Activated CD4-positive, alpha-beta T cell treated with anti-CD3 and anti-CD28 coated beads, Interleukin-2, Interleukin-4, amounts not matched to agents 100 ng/mL and 50 ng/mL, durations not matched to agents 16 hours and 8 hours (primary cell): ENCODE measurements around the gene ZFYVE27.

Source experiments
- DNase-seq: peaks from one replicate; pipeline ENCODE4 v3.0.0-alpha.2; 2020; ENCODE audit warnings: low spot score

Gene ZFYVE27

DNA sequence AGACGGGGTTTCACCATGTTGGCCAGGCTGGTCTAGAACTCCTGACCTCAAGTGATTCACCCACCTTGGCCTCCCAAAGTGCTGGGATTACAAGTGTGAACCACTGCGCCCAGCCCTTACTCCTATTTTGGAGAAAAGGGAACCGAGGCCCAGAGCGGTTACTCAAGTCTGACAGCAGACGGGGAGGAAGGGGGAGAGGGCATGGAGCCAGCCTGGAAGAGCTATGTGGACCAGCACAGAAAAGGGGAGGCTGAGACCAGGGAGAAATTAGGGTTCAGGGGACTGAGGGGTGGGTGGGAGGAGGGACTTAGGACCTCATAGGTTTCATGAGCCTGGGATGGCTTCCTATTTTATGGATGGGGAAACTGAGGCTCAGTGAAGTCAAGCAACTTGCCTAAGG, 33.3 kb downstream of the ZFYVE27 start:
- no peak for DNase-seq

DNA sequence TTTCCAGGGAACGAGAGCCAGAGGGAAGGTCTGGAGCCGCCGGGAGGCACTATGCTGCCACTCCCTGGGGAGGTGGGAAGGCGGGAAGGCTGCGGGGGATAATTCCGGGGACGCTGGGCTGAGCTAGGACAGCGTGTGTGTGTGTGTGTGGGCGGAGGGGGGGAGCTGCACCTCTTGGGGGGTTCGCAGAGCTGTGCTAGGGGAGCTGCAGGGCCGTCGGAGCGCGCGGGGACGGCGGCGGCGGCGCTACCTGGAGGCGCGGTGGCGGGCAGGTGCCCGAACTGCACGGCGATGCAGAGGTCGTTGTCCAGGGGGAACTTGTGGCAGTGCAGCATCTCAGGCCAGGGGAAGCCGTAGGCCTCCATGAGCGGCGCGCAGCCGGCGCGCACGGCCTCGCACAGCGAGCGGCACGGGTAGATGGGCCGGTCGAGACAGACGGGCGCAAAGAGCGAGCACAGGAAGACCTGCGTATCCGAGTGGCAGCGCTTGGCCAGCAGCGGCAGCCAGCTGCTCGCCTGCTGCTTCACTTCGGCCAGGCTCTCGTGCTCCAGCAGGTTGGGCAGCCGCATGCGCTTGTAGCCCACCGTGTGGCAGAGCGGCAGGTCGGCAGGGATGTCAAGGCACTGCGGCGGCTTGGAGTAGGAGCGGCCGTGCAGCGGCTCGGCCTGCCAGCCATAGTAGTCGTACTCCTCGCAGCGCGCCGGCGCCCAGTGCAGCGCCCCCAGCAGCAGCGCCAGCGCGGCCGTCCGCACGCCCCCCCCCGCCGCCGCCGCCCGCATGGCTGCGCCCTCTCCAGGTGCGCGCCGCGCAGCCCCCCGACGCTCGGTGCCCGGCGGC, 34.3 kb downstream of the ZFYVE27 start:
- DNase-seq, result peak; percentile 5

DNA sequence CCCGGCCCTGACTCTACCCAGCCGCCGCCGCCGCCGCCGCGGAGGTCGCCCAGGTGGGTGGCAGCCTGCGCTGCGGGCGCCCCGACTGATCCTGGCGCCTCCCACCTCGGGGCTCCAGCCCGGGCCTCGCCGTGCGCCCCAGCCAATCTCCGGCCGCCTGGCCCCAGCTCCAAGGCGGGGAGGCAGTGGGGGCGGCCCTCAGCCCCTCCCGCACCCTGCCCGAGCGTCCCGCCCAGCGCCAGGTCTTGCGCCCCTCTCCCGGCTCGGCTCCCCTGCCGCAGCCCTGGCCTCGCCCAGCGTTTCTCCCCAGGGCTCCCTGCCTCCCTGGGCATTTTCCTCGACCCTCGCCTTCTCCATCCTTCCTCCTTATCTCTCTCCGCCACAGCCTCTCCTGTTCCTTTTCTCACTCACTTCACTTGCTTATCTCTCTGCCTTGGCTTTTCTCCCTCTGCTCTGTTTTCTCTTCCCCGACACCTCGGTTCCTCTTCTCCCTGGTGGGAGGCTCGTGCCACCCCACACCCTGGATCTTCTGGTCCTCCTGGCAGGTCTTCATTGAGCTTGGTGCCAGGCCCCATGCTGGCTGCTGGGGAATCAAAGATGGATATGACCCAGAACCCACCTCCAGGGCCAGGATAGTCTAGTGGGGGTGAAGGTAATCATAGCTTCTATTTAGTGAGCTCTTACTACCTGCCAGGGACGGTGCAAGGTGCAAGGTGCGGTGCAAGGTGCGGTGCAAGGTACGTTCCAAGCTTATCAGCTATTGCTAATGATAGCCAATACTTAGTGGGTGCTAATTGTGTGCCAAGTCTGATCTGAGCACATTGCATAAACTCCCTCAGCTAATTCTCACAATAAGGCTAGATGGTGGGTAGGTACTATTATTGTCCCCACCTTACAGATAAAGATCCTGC, 35.2 kb downstream of the ZFYVE27 start, which contains the start of gene SFRP5:
TSS of gene SFRP5 (minus strand) at position 87 of the 911 bp plus-strand sequence. CDS start 166 bp downstream, outside the sequence.
- DNase-seq, result no peak

DNA sequence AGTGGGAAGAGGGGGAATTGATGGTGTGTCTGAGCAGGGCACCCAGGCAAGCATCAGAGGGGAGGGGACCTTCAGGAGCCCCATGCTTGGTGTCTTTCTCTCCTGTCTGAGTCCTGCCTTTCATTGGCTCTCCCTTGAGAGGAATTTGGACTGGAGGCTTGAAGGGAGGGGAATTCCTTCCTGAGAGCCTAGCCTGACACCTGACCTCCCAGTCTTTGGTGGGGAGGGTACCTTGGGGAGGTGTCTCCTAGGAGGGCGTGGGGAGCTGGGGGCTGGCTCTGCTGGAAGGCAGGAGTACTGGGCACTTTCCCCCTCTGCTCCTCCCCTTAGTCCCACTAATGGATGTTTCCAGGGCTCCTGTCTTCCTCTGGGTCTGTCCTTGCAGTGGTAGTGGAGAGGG, 36.2 kb downstream of the ZFYVE27 start:
- DNase-seq, result no peak

DNA sequence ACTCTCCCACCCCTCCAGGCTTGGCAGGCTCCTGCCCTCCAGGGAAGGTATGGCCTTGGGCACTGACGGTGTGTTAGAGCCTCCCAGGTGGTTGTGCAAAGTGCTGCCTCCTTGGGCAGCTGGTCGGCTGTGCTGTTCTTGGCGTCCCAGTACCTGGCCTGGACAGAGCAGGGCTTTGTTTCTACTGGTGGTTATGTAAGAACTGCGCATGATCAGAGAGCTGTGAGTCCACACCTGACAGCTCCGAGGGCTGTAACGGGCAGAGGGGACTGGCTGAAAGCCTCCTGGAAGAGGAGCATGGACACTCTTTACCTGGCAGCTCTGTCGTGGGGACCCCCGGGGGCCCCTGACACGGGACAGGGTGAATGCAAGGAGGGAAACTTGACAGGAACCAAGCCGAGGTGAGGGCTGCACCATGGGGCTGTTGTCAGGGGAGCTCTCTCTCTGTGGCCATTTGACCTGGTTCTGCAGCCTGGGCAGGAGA, 37.9 kb downstream of the ZFYVE27 start:
- no peak for DNase-seq

DNA sequence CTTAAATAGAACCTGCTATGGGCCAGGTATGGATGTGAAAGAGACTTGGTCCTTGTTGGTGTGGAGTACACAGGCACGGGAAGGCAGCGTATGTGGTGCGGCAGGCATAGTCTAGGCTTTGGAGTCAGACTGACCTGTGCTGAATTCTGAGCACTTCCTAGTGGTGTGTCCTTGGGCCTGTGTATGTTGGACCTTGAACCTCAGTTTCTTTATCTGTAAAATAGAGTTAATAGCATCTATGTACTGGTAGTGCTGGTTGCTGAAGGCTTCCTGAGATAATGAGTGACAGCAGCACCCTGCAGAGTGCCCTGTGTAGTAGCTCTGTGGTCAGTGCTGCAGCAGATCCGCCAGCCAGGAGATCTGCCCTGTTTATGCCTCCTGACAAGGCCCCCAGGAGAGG, 40.2 kb downstream of the ZFYVE27 start:
- no peak for DNase-seq

DNA sequence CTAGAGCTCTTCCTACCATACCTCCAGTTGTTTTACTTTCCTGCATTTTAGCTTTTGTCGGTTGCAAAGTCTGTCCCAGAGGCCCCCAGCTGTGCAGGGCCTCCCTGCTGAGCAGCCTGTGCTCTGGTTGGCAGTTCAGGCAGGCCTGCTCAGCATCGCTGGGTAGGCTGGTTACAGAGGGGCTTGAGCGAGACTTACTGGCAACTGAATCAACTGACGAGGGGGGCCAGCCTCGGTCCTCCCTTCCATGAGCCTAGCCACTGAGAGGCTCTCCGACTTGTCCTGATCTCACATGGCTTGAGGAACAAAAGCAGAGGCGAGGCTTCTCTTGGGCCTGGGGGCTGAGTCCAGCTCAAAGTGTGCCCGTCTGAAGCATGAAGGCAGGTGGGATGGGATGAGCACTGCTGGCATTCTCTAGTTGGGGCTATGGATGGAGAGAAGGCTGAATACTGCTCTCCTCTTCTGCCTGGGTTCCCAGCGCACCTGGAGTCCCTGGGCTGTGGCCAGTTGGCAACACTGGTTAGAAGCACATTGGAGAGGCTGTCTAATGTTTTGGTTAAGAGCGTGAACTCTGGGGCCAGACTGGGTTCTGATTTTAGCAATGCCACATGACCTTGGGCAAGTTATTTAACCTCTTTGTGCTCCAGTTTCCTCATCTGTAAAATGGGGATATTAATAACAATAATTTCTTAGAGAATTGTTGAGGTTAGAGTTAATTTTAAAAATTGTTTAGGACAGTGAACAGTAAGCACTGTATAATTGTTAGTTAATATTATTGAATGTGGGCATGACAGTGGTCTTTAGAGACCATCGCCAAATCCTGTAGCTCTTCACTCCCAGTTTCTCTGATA, 41.7 kb downstream of the ZFYVE27 start:
- no peak for DNase-seq

DNA sequence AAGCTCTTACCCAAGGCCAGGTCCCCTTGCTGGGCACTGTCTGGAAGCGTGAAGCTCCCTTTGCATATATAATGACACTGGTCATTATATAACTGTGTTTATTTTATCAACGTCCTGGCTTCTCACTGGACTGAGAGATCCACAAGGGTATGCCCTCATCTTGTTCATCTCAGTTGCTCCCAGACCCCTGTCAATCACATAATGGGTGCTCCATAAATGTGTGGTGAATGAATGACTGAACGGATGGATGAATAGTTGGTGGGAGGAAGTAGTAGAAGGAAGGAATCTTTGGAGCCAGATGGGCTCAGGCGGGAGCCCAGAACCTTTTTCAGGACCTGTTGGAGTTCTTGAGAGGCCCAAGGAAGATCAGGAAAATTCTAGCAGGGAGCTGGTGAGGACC, 42.6 kb downstream of the ZFYVE27 start:
- DNase-seq, result no peak

DNA sequence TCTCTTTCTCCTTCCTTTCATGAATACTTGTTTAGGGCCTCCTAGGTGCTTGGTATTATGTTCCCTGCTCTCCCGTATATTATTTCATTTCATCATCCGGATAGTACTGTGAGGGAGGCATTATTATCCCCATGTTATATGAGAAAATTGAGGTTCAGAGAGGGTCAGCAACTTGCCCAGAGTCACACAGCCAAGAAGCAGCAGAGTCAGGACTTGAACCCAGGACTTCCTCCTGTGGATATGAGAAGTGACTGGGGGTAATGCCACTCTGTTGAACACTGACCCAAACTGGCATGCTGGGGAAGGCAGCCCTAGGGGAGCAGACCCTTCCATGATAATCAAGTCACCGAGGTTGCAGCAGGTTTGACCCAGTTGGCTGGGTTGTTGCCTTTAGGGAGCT, 43.0 kb downstream of the ZFYVE27 start:
- no peak for DNase-seq

DNA sequence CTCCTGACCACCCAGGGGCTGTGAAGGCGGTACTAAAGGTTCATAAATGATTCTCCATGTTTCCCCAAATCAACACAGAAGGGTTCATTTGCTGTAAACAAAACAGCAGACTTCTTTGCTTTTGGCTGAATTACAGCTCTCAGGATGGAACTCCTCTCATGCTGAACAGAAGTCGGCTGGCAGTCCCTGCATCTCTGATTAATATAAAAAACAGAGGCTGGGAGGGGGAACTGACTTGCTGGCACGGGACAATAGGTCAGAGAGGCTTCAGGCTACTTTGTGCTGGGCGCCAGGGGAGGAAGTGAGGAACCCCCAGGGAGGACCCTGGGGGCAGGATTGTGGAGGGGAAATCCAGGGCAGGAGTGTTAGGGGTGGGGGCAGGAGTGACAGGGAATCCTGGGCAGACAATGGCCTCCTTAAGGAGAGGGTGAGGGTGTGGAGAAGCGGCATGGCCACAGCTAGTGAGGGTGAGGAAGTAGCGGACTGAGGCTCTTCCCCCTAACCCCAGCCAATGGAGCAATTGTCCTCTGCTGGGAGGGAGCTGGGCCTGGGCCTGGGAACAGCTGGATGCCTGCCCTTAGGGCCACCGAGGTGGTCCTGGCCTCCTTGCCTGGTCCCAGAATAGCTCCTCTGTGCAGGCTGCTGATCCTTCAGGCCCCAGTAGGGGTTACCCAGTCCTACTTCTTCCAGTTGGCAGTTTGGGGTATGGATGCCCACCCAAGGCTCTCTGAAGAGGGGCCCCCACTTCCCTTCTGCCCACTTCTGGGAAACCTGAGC, 44.1 kb downstream of the ZFYVE27 start:
- no peak for DNase-seq

DNA sequence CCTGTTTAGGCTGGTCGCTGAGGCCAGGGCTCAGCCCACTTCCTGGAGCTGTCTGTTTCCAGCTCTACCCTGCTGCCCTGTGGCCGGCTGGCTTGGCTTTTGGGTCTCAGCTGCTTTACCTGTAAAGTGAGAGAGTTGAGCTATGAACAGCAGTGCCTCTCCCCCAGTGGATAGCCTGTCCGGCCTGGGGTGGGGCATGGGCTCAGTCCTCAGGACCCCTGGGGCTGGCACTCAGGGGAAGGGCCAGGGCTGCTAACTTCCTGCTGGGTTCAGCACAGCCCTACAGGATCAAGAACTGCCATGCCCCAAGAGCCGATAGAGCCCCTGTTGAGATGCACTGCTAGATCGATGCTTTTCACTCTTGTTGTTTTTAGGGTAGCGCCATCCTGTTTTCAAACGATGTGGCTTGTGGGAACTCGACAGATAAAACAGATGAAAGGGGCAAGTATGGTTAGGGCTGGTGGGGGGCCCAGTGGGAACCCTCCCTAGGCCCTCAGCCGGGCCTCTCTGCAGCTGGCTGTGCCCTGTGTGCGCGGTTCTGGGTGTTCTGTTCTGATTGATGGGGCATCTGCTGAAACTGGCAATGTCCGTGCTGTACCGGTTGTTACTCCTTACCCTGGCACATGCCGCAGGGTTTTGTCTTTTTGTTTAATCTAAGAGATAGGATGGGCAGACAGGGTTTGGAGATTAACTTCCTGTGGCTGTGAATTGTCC, 44.8 kb downstream of the ZFYVE27 start:
- no peak for DNase-seq

DNA sequence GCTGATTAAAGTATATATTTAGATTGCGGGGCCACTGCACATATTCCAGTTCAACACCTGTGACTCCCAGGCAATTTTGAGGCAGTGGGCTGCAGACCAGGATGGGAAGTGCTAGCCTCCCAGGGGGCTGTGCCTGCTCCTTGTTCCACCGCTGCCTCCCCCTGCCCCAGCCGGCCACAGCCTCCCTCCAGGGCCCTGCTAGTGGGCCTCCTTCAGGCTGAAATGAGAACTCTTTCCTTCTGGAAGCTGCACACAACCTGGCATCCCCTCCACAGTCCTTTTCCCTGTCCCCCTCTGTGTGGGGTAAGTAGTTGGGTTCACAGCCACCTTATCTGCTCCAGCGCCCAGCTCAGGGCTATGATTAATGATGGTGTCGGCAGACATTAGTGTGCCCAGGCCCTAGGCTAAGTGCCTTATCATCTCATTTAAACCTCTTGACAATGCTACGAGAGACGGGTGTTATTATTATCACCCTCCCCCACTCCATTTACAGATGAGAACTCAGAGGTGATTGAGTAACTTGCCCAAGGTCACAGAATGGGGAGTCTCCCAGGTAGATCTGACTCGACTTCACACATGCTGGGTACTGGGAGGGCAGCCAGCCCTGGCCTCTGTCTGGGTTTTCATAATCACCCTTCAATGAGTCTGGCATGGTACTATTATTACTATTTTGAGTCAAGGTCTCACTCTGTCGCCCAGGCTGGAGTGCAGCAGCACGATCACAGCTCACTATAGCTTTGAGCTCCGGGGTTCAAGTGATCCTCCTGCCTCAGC, 45.7 kb downstream of the ZFYVE27 start:
- no peak for DNase-seq

DNA sequence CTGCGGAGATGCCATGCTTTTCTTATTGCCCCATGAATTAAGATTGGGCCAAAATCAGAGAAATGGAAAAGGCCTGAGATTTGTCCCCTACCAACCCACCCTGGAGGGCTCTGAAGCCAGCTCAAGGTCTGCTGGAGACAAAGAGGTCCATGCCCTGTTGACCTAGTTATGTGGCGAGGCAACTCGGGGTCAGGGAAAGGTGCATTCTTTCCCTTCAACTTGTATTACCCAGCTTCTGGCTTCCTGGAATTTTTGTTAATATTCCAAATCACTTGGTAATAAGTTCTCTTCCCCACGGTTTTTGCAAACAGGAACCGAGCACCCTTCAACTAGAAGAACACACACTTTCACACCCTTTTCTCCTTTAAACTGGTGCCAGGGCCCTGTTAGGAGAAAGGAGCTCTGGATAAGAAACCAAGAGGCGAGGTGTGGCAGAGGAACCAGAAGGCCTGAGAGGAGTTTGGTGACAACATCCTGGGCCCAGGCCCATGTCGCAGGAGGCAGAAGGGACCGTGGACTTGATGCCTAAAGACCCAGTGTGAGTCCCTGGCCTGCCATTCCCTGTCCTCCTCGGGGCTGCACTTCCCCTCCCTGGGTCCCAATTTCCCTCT, 47.4 kb downstream of the ZFYVE27 start:
- DNase-seq, result no peak

DNA sequence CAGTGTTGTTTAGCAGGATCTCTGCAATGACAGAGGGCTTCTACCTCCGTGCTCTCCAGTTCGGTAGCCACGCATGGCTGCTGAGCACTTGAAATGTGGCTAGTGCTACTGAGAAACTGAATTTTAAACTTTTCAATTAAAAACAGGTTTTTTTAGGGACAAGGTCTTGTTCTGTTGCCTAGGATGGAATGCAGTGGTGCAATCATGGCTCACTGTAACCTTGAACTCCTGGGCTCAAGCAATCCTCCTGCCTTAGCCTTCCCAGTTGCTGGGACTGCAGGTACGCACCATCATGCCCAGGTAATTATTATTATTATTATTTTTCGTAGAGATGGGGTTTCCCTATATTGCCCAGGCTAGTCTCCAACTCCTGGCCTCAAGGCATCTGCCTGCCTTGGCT, 48.3 kb downstream of the ZFYVE27 start:
- DNase-seq, result no peak

DNA sequence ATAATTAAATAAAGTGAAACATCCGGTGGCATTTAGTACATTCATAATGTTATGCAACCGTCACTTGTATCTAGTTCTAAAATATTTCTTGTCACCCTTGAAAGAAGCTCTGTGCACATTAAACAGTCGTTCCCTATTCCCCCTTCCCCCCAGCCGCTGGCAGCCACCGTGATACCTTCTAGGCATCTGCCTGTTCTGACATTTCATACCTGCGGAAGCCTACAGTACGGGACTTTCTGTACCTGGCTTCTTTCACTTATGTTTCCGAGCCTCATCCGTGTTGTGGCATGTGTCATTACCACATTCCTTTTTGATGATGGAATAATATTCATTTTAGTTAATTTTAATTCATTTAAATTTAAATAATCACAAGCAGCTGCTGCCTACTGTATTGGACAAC, 48.8 kb downstream of the ZFYVE27 start:
- DNase-seq, result no peak

DNA sequence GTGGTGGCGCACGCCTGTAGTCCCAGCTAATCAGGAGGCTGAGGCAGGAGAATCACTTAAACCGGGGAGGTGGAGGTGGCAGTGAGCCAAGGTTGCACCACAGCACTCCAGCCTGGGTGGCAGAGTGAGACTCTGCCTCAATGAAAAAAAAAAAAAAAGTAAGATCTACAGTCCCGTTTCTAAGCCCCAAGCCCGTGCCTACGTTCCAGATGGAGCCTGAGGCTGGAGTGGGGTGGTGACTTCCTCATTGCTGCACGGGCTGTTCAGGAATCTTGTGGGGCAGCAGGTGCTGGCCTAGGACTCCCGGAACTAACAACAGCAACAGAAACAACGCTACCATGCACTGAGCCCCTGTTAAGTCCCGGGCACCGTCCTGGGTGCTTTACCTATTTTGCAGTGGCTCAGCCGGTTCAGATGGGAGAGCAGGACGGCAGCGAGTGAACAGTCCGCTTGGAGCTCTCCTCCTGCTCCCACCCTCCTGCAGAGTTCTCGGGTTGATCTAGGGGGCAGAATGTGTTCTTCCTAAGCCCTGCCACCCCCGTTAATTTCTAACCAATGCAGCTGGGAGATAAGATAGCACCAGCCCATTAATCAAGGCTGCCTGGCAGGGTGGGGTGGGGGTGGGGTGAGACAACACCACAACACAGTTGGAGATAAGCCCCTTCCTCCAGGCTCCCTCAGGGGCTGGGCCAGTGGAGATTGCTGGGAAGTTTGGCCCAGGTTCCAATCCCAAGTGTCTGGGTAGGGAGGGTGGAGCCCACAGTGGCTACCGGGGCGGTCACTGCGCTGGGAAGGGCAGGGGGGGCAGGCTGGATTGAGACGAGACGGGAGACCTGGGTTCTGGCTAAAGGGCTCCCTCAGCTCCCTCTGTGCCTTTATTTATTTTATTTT, 51.9 kb downstream of the ZFYVE27 start:
- no peak for DNase-seq

DNA sequence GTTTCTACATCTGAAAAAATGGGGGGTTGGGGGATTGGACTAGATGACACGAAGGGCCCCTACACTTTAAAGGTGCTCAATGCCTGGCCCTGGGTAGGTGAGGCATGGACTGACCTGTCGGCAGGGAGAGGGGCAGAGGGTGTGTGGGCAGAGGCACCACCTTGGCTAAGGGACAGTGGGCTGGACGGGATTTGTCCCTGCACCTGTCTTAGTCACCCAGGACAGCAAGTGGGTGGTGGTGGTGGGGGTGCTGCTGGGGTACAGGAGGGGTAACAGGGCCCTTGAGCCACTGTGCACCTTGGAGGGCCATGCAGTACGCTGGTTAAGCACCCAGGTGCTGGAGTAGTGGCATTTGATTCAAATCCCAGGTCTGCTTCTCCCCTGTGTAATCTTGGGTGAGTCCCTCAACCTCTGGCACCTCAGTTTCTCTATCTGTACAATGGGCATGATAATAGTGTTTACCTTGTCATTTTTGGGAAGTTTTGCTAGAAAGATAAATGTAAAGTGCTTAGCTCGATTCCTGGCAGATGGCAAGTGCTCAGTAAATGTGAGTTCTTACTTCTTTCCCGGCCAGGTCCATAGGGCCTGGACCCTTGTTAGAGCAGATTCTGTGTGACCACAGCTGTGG, 53.0 kb downstream of the ZFYVE27 start:
- DNase-seq, result no peak
